AG04450 (cell line): ENCODE measurements around the gene OTOG. TPM values are rescaled to one million over a fixed set of nuclear protein-coding genes. Genes with fewer than 3 reads are reported as not detected.
"Not testable (repeated sequence)": the region's sequence is repeated elsewhere in the genome, so short reads cannot be mapped to it uniquely, and the experiment has no call there.

Experiments used
- CTCF ChIA-PET: fragments of 300-600, 350-600 bp; formaldehyde crosslinking; extraction: SDS; loops from one replicate; lab custom pipeline; 2022; ENCODE audit warnings: antibody characterized with exemption, inconsistent platforms; lab: Charles Lee
- POLR2A ChIA-PET: fragments of 350-600 bp; formaldehyde crosslinking; extraction: SDS; loops from one replicate; lab custom pipeline; 2021; ENCODE audit warnings: antibody characterized with exemption, inconsistent platforms; lab: Yijun Ruan, JAX
- DNase-seq: peaks from one replicate; pipeline ENCODE4 v3.0.0-alpha.2; 2011; ENCODE audit warnings: low read depth, low spot score
- H3K27ac ChIP-seq: one replicate; pipeline ENCODE4 v1.5.1; 2012; ENCODE audit warnings: low read depth, low read length, control low read depth
- H3K27me3 ChIP-seq: one replicate; pipeline ENCODE4 v1.6.0; 2012; ENCODE audit warnings: low read length; ENCODE audit not compliant: control insufficient read depth, insufficient read depth
- H3K4me3 ChIP-seq: 2 replicates; pipeline ENCODE4 v1.5.1; 2011; ENCODE audit warnings: mild to moderate bottlenecking, low read depth, low read length, control low read depth
- H3K9me3 ChIP-seq: 2 replicates; pipeline ENCODE4 v1.5.1; 2012; ENCODE audit warnings: low read length; ENCODE audit not compliant: control insufficient read depth, insufficient read depth
- CTCF ChIP-seq: IDR thresholded peaks from 2 replicates; pipeline ENCODE4 v1.5.1; 2011; ENCODE audit warnings: low read depth, low read length, control low read depth, inconsistent platforms
- polyA plus RNA-seq: library from polyadenylated mRNA; depleted of rRNA; stranded (reverse); fragments of >200 nt; gene quantifications from 2 replicates; pipeline ENCODE4 v1.2.3, GENCODE V29; 2011

Gene OTOG
- polyA plus RNA-seq, 1 experiment = not detected

GRCh38 chr11:17612221-17613188 is 65.4 kb downstream of the OTOG start:
- POLR2A ChIA-PET = no interaction called here
- Histone ChIP-seq H3K27ac (no peak overlapping the region), H3K4me3 (no peak overlapping the region), H3K27me3 (peaks cover 2% of the 10 kb centered on the region), H3K9me3 (no peaks in the 10 kb centered on the region)
- CTCF ChIA-PET = interaction anchor here (1.9 kb wide), 1 partner anchor 14 kb away, joined by 5 read pairs; no protein-coding TSS in a partner anchor
- TF ChIP-seq CTCF = no peak
- no peak for DNase-seq

DNA sequence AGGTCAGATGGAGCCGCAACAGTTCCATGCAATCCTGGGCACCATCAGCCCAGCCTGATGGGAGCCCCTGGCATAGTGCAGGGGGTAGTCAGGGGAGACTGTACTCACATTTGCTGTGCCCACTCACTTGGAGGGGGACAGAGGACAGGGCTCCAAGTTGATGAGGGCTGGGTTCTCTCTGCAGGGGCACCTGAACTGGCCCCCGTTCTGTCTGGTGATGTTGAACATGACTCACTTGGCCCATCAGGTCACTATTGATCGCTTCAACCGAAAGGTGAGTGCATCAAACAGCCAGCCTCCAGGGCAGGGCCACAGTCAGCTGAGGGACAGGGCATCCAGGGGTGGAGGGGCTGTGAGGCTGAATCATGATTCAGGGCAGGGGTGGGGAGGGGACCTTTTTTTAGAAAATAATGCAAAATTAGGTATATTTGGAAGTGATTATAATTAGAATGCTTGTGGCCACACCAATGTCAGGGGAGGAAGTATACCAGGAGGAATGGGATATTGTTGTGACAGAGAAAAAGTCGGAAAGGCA is 66.4 kb downstream of the OTOG start:
- H3K27me3 ChIP-seq = peaks cover 2% of the 10 kb centered on the region
- POLR2A ChIA-PET = no interaction called here
- no peak overlapping the region for H3K4me3 ChIP-seq
- H3K27ac ChIP-seq = no peak overlapping the region
- CTCF ChIA-PET = interaction anchor here (1.9 kb wide), 1 partner anchor 15 kb away, joined by 5 read pairs; no protein-coding TSS in a partner anchor
- H3K9me3 ChIP-seq = no peaks in the 10 kb centered on the region
- DNase-seq = no peak
- TF ChIP-seq CTCF = no peak

- ChIA-PET CTCF (no interaction called here), POLR2A (no interaction called here)
- Histone ChIP-seq H3K9me3 (no peaks in the 10 kb centered on the region), H3K27ac (no peak overlapping the region), H3K27me3 (peaks cover 2% of the 10 kb centered on the region), H3K4me3 (no peak overlapping the region)
- no peak for TF ChIP-seq CTCF
- DNase-seq = no peak
Observed at GRCh38 chr11:17613983-17614382, 66.9 kb downstream of the OTOG start.

- H3K27me3 ChIP-seq, POLR2A ChIA-PET, DNase-seq, H3K9me3 ChIP-seq, H3K27ac ChIP-seq, CTCF ChIA-PET, H3K4me3 ChIP-seq: not testable (repeated sequence)
Observed at GRCh38 chr11:17622711-17623110, 75.7 kb downstream of the OTOG start.

DNA sequence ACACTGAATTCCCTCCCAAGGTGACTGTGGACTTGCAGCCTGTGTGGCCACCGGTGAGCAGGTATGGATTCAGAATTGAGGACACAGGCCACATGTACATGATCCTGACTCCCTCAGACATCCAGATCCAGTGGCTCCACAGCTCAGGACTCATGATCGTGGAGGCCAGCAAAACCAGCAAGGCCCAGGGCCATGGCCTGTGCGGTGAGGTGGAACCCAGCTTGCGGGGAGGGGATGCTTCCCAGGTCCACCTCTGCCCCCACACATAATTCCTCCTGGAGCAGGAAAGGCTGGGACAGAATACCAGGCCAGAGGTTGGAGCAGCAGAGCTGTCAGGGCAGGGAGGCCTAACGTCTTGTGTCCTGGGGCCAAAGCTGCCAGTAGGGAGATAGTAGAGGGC is 82.1 kb downstream of the OTOG start:
- TF ChIP-seq CTCF = no peak
- ChIA-PET CTCF (no interaction called here), POLR2A (no interaction called here)
- DNase-seq = no peak
- Histone ChIP-seq H3K9me3 (no peaks in the 10 kb centered on the region), H3K27me3 (no peaks in the 10 kb centered on the region), H3K27ac (no peak overlapping the region), H3K4me3 (no peak overlapping the region)
